Stimulated activated CD8-positive, alpha-beta memory T cell treated with anti-CD3 and anti-CD28 coated beads, Interleukin-15, amount 100 ng/mL, for 24 hours (primary cell): ENCODE results near the gene FILIP1.

Source experiments
- DNase-seq: peaks from one replicate; pipeline ENCODE4 v3.0.0-alpha.2; 2020; ENCODE audit warnings: low read depth

Gene FILIP1

GRCh38 chr6:75381877-75382633 lies 111.5 kb downstream of the FILIP1 start:
- DNase-seq, result no peak

GRCh38 chr6:75379536-75379935 lies 114.1 kb downstream of the FILIP1 start:
- no peak for DNase-seq

DNA sequence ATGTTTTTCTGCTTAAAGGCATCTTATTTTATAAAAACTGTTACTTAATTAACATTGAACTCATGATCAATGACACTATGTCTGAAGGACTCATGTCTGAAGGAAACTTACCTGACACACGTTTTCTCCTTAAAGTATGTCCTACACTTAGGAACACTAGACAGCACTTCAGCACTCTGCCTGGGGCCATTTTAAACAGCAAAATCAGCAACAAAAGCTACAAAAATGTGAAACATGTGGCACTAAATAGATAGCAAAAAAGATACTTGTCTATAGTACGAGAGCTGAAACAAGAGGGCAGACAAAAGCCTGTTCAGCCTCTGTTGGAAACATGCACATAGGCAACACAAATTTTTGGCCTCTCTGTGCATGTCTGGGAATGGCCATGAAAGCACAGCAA lies 115.5 kb downstream of the FILIP1 start:
- DNase-seq, result no peak

GRCh38 chr6:75377386-75377785 lies 116.2 kb downstream of the FILIP1 start:
- DNase-seq, result no peak

GRCh38 chr6:75376347-75377024 lies 117.1 kb downstream of the FILIP1 start:
- DNase-seq, result no peak

- DNase-seq, result no peak
These were observed 118.6 kb downstream of the FILIP1 start for GRCh38 chr6:75374961-75375400.

- no peak for DNase-seq
These were observed 120.7 kb downstream of the FILIP1 start for GRCh38 chr6:75372884-75373283.

DNA sequence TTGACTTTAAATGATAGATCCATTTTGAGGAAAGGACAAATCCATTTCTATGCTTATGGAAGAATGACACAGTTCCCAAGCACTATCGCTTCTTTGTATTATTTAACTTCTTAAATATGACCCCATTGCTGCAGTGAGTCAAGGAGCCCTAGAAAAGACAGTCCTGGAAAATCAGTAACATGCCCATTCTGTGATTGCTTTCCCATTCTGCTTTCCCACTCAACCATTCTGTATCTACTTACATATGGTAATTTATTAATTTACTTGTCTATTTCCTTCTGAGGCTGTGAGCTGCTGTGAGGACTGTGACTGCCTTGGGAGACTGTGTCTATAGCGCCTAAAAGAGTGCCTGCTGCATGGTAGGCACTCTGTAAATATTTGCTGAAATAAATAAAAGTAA lies 123.6 kb downstream of the FILIP1 start:
- no peak for DNase-seq

DNA sequence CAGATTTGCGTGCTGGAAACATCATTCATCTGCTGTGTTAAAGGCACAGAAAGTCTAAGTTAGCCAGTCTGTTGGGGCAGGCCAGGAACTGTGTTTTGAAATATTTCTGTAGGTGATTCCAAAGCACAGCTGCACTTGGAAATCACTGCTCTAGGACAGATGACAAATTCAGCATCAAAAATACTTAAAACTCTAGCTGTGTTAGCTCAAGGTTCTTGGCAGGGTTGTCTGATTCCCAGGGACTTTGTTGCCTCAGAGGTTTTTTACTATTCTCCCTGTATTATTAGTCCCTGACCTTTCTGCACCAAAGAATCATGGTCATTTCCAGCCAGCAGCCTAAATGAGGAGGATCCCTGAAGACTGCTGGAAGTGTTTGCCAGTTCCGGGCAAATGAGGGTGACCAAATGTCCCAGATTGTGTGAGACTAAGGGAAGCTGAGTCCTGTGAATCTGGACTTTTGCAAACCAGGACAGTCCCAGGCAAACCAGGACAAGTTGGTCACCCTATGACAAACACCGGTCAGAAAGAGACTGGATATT lies 124.7 kb downstream of the FILIP1 start:
- no peak for DNase-seq

- DNase-seq, result no peak
These were observed 125.3 kb downstream of the FILIP1 start for GRCh38 chr6:75368151-75368779.

DNA sequence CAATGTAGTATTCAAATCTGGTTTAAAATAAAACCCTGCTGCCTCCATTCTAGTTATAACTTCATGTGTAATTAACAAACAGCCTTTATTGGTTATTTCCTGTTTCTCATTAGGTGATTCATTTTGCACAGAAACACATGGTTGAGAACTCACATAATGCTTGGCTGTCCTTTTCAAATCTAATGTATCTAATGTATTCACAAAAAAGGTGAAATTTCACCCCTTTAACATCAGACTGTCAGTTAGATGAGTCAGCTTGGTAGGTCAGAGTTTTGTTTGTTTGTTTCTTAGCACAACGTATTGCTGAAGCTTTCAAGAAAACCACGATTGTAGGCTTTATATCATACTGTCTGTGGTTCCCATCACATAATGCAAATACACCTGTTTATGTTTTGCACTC lies 130.3 kb downstream of the FILIP1 start:
- no peak for DNase-seq

DNA sequence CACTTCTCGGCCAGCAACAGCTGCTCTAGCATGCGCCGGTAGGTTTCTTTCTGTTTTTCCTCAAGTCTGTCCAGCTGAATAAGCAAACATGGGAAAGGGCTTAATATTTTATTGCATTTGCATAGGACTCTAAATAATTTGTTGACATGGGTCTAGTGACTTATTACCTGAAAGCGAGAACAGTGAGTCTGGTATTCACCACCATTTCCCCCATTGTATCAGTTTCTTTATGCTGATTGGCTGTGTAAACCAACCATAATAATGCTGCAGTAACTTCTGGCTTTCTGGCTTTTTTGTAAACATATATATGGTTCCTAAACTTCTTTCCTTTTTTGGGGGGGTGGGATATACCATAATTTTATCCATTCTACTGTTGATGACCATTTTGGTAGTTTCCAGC lies 140.0 kb downstream of the FILIP1 start:
- no peak for DNase-seq

DNA sequence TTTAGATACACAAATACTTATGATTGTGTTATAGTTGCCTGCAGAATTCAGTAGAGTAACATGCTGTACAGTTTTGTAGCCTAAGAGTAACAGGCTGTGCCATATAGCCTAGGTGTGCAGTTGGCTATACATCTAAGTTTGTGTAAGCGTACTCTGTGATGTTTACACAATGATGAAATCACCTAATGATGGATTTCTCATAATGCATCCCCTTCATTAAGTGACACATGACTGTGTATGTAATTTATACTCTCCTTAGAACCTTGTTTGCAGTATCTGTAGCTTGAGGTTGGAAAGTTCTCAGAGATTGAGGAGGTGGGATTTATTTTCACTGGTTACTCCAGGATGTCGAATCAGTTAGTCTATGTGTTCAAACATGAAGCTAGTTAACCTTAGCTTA lies 142.0 kb downstream of the FILIP1 start:
- no peak for DNase-seq

- no peak for DNase-seq
These were observed 142.8 kb downstream of the FILIP1 start for GRCh38 chr6:75350808-75351207.

- no peak for DNase-seq
These were observed 143.4 kb downstream of the FILIP1 start for GRCh38 chr6:75350156-75350555.

DNA sequence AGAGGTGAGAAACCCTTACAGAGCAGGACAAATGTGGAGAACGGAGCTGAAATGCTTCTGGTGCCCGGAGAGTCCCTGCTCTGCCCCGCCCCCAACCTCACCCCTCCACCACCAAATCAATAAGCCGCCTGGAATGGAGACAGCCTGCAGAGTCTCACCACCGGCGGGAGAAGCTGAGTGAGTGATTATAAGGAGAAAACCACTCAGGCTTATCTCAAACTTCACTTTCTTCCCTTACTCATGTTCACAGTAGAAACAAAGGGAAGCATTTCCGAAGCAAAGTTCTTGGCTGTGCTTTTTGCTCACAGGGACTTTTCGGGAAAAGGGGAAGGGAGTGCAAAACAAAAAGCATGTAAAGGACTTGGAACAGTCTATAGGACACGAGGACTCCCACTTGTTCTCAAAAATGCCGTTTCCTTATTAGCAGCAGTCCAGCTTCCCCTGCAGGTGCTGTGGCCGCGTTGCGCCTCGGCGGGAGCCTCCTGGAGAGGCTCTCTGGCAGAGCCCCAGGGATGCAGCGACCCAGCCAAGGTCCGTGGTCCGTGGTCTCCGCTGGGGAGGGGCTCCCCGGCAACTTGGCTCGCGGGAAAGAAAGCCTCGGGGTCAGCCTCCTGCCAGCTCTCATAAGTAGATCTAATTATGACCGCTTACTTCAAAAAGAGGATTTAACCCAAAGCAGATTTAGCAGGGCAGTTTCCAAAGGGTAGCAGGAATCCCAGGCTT lies 144.2 kb downstream of the FILIP1 start:
- no peak for DNase-seq

- DNase-seq, result no peak
These were observed 144.7 kb downstream of the FILIP1 start for GRCh38 chr6:75348882-75349261.

- no peak for DNase-seq
These were observed 145.5 kb downstream of the FILIP1 start for GRCh38 chr6:75347898-75348610.

DNA sequence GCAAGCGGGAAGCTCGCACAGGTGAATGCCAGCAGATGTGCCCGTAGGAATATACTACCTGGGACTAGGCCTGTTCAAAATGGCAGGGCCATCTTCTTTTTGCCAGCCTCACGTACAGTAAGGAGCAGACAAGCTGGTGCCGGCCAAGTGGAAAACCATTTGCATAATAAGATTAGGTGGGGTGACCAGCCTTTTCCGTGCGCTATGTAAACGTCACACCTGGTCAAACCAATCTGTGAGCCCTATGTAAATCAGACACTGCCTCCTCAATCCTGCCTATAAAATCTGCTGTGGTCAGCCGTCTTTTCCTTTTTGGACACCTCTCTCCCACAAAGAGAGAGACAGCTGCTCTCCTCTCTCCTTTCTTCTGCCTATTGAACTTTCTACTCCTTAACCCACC lies 148.2 kb downstream of the FILIP1 start:
- DNase-seq, result no peak

DNA sequence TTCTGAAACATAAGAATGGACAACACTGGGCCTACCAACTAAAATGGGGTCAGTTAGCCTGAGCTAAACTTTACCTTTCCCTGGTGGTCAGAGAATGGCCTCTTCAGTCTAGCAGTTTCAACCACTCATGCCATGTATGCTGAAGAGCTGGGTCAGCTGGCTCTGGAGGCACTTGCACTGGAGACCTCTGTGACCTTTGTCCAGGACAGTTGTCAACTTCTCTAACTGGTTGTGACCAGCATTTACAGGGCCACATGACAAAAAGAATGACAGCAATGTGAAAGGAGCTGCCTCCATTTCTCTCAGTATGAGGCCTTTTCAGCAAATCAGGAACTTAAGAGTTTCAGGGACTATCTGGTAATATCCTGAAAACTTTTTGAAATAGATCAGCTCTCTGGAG lies 149.1 kb downstream of the FILIP1 start:
- DNase-seq, result no peak

- DNase-seq, result no peak
These were observed 149.6 kb downstream of the FILIP1 start for GRCh38 chr6:75344021-75344420.
